C4-2B (cell line): ENCODE measurements around the gene FXR2.

Experiments used
- CTCF ChIP-seq: fragments of 450-650 bp; conservative IDR thresholded peaks from 2 replicates; pipeline ENCODE4 v1.5.1; 2017; ENCODE audit warnings: mild to moderate bottlenecking
- ZFX ChIP-seq: fragments of 450-650 bp; IDR thresholded peaks from 2 replicates; pipeline ENCODE4 v1.6.1; 2017

- no peak for TF ChIP-seq CTCF
- no peak for TF ChIP-seq ZFX
Measured at GRCh38 chr17:7656958-7657609, 42.4 kb upstream of the FXR2 start.
